Neuronal stem cell (in vitro differentiated cells): ENCODE results near the gene LAYN.

Experiments
- DNase-seq: peaks from one replicate; pipeline ENCODE4 v3.0.0-alpha.2; 2013; ENCODE audit warnings: low spot score
- H2AFZ ChIP-seq: one replicate; pipeline ENCODE4 v1.6.1; 2013; ENCODE audit warnings: mild to moderate bottlenecking, low read length, inconsistent platforms
- H2AK5ac ChIP-seq: 2 replicates; pipeline ENCODE4 v1.6.1; 2013; ENCODE audit warnings: low read depth, mild to moderate bottlenecking, inconsistent platforms, low read length, moderate library complexity, mixed read lengths
- H2BK120ac ChIP-seq: 2 replicates; pipeline ENCODE4 v1.6.1; 2013; ENCODE audit warnings: low read depth, mild to moderate bottlenecking, inconsistent platforms, low read length, moderate library complexity, mixed read lengths
- H2BK12ac ChIP-seq: one replicate; pipeline ENCODE4 v1.6.1; 2013; ENCODE audit warnings: low read length, inconsistent platforms
- H2BK15ac ChIP-seq: 2 replicates; pipeline ENCODE4 v1.6.1; 2013; ENCODE audit warnings: mild to moderate bottlenecking, low read length, inconsistent platforms, mixed read lengths
- H2BK5ac ChIP-seq: one replicate; pipeline ENCODE4 v1.6.1; 2013; ENCODE audit warnings: inconsistent platforms, mild to moderate bottlenecking, low read length, moderate library complexity
- H3K14ac ChIP-seq: one replicate; pipeline ENCODE4 v1.6.1; 2013; ENCODE audit warnings: low read length, inconsistent platforms
- H3K18ac ChIP-seq: 2 replicates; pipeline ENCODE4 v1.6.1; 2013; ENCODE audit warnings: low read length, inconsistent platforms
- H3K23ac ChIP-seq: 2 replicates; pipeline ENCODE4 v1.6.1; 2013; ENCODE audit warnings: low read depth, mild to moderate bottlenecking, mixed read lengths, low read length, inconsistent platforms; ENCODE audit not compliant: poor library complexity
- H3K27ac ChIP-seq: replicated peaks from 3 replicates; pipeline ENCODE4 v1.5.1; 2013; ENCODE audit warnings: low read length, inconsistent platforms
- H3K27me3 ChIP-seq, 3 experiments: 2 replicates each; pipeline ENCODE4 v1.6.1; 2013; ENCODE audit warnings: low read length in 3 of 3, mild to moderate bottlenecking in 2 of 3, inconsistent platforms in 1 of 3, low read depth in 1 of 3, mixed read lengths in 1 of 3, moderate library complexity in 1 of 3; ENCODE audit not compliant: control insufficient read depth in 3 of 3, insufficient read depth in 3 of 3
- H3K36me3 ChIP-seq, 2 donors: replicated peaks in 1 of 2; 2 replicates each; pipeline ENCODE4 v1.6.1; 2013; ENCODE audit warnings: low read length in 2 of 2; ENCODE audit not compliant: control insufficient read depth in 2 of 2, insufficient read depth in 2 of 2
- H3K4ac ChIP-seq: 2 replicates; pipeline ENCODE4 v1.6.1; 2013; ENCODE audit warnings: inconsistent platforms, mild to moderate bottlenecking, low read length, moderate library complexity
- H3K4me1 ChIP-seq, 2 donors: 1 replicate in 1 of 2; 2 replicates in 1 of 2; pipeline ENCODE4 v1.6.1; 2013; ENCODE audit warnings: low read length in 2 of 2, low read depth in 1 of 2; ENCODE audit not compliant: control insufficient read depth in 2 of 2, insufficient read depth in 1 of 2
- H3K4me2 ChIP-seq: one replicate; pipeline ENCODE4 v1.6.1; 2013; ENCODE audit warnings: mild to moderate bottlenecking, low read length, inconsistent platforms; ENCODE audit not compliant: insufficient read depth, poor library complexity, severe bottlenecking
- H3K4me3 ChIP-seq, 2 donors: 2 replicates each; pipeline ENCODE4 v1.5.1; 2013; ENCODE audit warnings: low read length in 2 of 2, mild to moderate bottlenecking in 2 of 2, inconsistent platforms in 1 of 2, moderate library complexity in 1 of 2
- H3K79me1 ChIP-seq: one replicate; pipeline ENCODE4 v1.6.1; 2013; ENCODE audit warnings: low read depth, mild to moderate bottlenecking, inconsistent platforms, low read length, moderate library complexity
- H3K9ac ChIP-seq: one replicate; pipeline ENCODE4 v1.6.1; 2013; ENCODE audit warnings: mild to moderate bottlenecking, low read depth, low read length, inconsistent platforms; ENCODE audit not compliant: poor library complexity
- H3K9me3 ChIP-seq, 2 donors: replicated peaks in 1 of 2; 2 replicates each; pipeline versions ENCODE3 to v1.6.1; 2013; ENCODE audit warnings: low read length in 2 of 2, mild to moderate bottlenecking in 2 of 2, inconsistent platforms in 1 of 2, low read depth in 1 of 2, mixed read lengths in 1 of 2, moderate library complexity in 1 of 2; ENCODE audit not compliant: control insufficient read depth in 2 of 2, insufficient read depth in 1 of 2
- H4K8ac ChIP-seq: one replicate; pipeline ENCODE4 v1.6.1; 2013; ENCODE audit warnings: low read depth, mild to moderate bottlenecking, inconsistent platforms, low read length, moderate library complexity
- H4K91ac ChIP-seq: one replicate; pipeline ENCODE4 v1.6.1; 2013; ENCODE audit warnings: low read length, low read depth, mild to moderate bottlenecking, inconsistent platforms; ENCODE audit not compliant: poor library complexity
- WGBS, 2 donors: extraction: QIAGEN DNeasy Blood & Tissue Kit; methylation state at CpG; one replicate each; pipeline ENCODE4 v1.1.7; 2013; ENCODE audit warnings: missing lambda C conversion rate in 2 of 2, mixed read lengths in 1 of 2; ENCODE audit not compliant: insufficient read length in 2 of 2, insufficient replicate concordance in 1 of 2; ENCODE audit errors: extremely low coverage in 2 of 2; 5-methylcytosine and 5-hydroxymethylcytosine counted together

Gene LAYN

DNA sequence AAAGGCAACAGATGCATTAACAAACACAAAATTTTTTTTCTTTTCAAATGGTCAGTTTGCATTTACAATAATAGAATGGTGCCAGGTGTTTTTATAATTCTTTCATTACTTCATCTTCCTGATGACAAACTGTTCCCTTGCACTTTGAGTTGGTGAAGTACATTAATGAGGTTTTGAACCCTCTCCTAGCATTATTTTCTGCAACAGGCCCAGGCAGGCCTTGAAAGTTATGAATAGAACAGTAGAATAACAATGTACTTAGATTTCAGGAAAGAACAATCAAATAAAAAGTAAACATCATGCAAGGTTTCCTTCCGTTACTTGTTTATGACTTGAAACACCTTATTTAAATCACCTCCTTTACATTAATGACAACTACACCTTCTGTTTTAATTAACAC lies 37.9 kb upstream of the LAYN start:
- Histone ChIP-seq H3K23ac (no peak overlapping the region), H3K18ac (no peak overlapping the region), H3K4me2 (no peak overlapping the region), H2BK12ac (no peak overlapping the region), H2AK5ac (no peak overlapping the region), H2BK120ac (no peak overlapping the region), H3K79me1 (no peaks in the 10 kb centered on the region), H4K8ac (no peak overlapping the region), H3K9me3 (no peaks in the 10 kb centered on the region), H2BK5ac (no peak overlapping the region), H3K36me3 (no peaks in the 10 kb centered on the region), H4K91ac (no peak overlapping the region), H3K14ac (no peak overlapping the region), H3K4me1 (no peaks in the 10 kb centered on the region), H3K4ac (no peak overlapping the region), H2BK15ac (no peak overlapping the region), H3K27me3 (peaks cover 0 to 3% (median 2%) of the 10 kb centered on the region in 3 experiments), H3K27ac (no peak overlapping the region), H2AFZ (no peak overlapping the region), H3K4me3 (no peak overlapping the region), H3K9ac (no peak overlapping the region)
- no CpG with 5 or more reads among the region's 1 CpG for WGBS, 2 donors
- DNase-seq = no peak

GRCh38 chr11:111510311-111510710 lies 30.2 kb upstream of the LAYN start:
- no peak overlapping the region for H3K9ac ChIP-seq
- no CpG with 5 or more reads among the region's 1 CpG for WGBS, 2 donors
- H2BK120ac ChIP-seq = no peak overlapping the region
- H2BK15ac ChIP-seq = no peak overlapping the region
- H3K4me2 ChIP-seq = no peak overlapping the region
- no peak overlapping the region for H4K91ac ChIP-seq
- no peak overlapping the region for H3K27ac ChIP-seq
- H3K4me1 ChIP-seq = peaks cover 0 to 5% of the 10 kb centered on the region in 2 donors
- H3K9me3 ChIP-seq = no peaks in the 10 kb centered on the region
- no peak overlapping the region for H3K18ac ChIP-seq
- H3K23ac ChIP-seq = no peak overlapping the region
- H3K4me3 ChIP-seq = no peak overlapping the region
- peaks cover 2 to 49% (median 24%) of the 10 kb centered on the region in 3 experiments for H3K27me3 ChIP-seq
- H2BK5ac ChIP-seq = no peak overlapping the region
- H2AK5ac ChIP-seq = no peak overlapping the region
- H2AFZ ChIP-seq = no peak overlapping the region
- H3K4ac ChIP-seq = no peak overlapping the region
- no peak overlapping the region for H3K14ac ChIP-seq
- H4K8ac ChIP-seq = no peak overlapping the region
- DNase-seq = no peak
- no peak overlapping the region for H2BK12ac ChIP-seq
- no peaks in the 10 kb centered on the region for H3K79me1 ChIP-seq
- H3K36me3 ChIP-seq = no peaks in the 10 kb centered on the region

GRCh38 chr11:111512296-111513239 lies 28.0 kb upstream of the LAYN start, which contains the start of gene BTG4:
TSS of gene BTG4 (minus strand) at chr11:111512386. CDS start at chr11:111498776, 13,610 bp downstream.
- no CpG with 5 or more reads among the region's 90 CpGs for WGBS, 2 donors

DNA sequence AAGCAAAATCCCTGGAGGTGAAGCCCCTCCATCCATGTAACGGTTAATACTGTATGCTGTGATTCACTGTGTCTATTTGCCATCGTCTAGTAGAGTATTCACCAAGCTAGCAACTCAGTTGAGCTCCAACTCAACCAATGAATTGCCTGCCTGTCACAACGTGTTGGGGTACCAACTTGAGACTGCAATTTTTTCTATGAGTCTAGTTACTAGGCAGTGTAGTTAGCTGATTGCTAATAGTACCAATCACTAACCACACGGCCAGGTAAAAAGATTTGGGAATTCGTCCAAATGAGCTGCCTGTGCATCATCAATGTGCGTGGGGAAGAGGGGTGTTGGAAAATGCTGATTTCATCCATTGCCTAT lies 27.3 kb upstream of the LAYN start:
- H3K4ac ChIP-seq = no peak overlapping the region
- H4K91ac ChIP-seq = no peak overlapping the region
- no peak overlapping the region for H2BK15ac ChIP-seq
- no peak overlapping the region for H3K14ac ChIP-seq
- no peak overlapping the region for H2BK120ac ChIP-seq
- peak overlapping the region; percentile 82 for H2AFZ ChIP-seq
- no peak overlapping the region for H2BK5ac ChIP-seq
- no peak overlapping the region for H2BK12ac ChIP-seq
- H3K4me2 ChIP-seq = peak overlapping the region; percentile 85
- H3K4me3 ChIP-seq = peak overlapping the region in 1 of 2 donors; percentile 74
- no peak for DNase-seq
- no peak overlapping the region for H3K18ac ChIP-seq
- H3K27ac ChIP-seq = no peak overlapping the region
- H3K27me3 ChIP-seq = peaks cover 2 to 68% (median 24%) of the 10 kb centered on the region in 3 experiments
- peaks cover 0 to 5% of the 10 kb centered on the region in 2 donors for H3K4me1 ChIP-seq
- no peak overlapping the region for H2AK5ac ChIP-seq
- H3K23ac ChIP-seq = no peak overlapping the region
- no peaks in the 10 kb centered on the region for H3K9me3 ChIP-seq
- no CpG with 5 or more reads among the region's 6 CpGs for WGBS, 2 donors
- H3K79me1 ChIP-seq = no peaks in the 10 kb centered on the region
- no peak overlapping the region for H4K8ac ChIP-seq
- no peaks in the 10 kb centered on the region for H3K36me3 ChIP-seq
- H3K9ac ChIP-seq = no peak overlapping the region

More at GRCh38 chr11:111512296-111513239, 28.0 kb upstream of the LAYN start, which contains the start of gene BTG4:
- H3K79me1 ChIP-seq = no peaks in the 10 kb centered on the region
- H2BK12ac ChIP-seq = no peak within 1 kb of the TSS
- H3K9ac ChIP-seq = peak within 1 kb of the TSS; percentile 74
- no peaks in the 10 kb centered on the region for H3K9me3 ChIP-seq
- H4K8ac ChIP-seq = peak within 1 kb of the TSS; percentile 54
- no peak within 1 kb of the TSS for H4K91ac ChIP-seq
- H3K27me3 ChIP-seq = peaks cover 2 to 64% (median 24%) of the 10 kb centered on the region in 3 experiments
- H3K14ac ChIP-seq = peak within 1 kb of the TSS; percentile 73
- H2AFZ ChIP-seq = peak within 1 kb of the TSS; percentile 82
- no peak for DNase-seq
- H3K27ac ChIP-seq = no peak within 1 kb of the TSS
- H2AK5ac ChIP-seq = no peak within 1 kb of the TSS
- peak within 1 kb of the TSS; percentile 81 for H2BK15ac ChIP-seq
- H3K4me2 ChIP-seq = peak within 1 kb of the TSS; percentile 85
- no peak within 1 kb of the TSS for H2BK5ac ChIP-seq
- peak within 1 kb of the TSS in 1 of 2 donors; percentile 74 for H3K4me3 ChIP-seq
- H3K36me3 ChIP-seq = no peaks in the 10 kb centered on the region
- H3K18ac ChIP-seq = peak within 1 kb of the TSS; percentile 95
- H3K23ac ChIP-seq = peak within 1 kb of the TSS; percentile 29
- no peak within 1 kb of the TSS for H3K4ac ChIP-seq
- peak within 1 kb of the TSS; percentile 90 for H2BK120ac ChIP-seq
- peaks cover 0 to 5% of the 10 kb centered on the region in 2 donors for H3K4me1 ChIP-seq
